Epithelial cell of proximal tubule (primary cell): ENCODE measurements around the gene MS4A6A. TPM values are rescaled to one million over a fixed set of nuclear protein-coding genes. Genes with fewer than 3 reads are reported as not detected.
"Not testable (repeated sequence)": the region's sequence is repeated elsewhere in the genome, so short reads cannot be mapped to it uniquely, and the experiment has no call there.

ENCODE experiments used
- DNase-seq: peaks from one replicate; pipeline ENCODE4 v3.0.0-alpha.2; 2011; ENCODE audit warnings: low read depth
- H3K4me3 ChIP-seq: 2 replicates; pipeline ENCODE4 v1.5.1; 2011; ENCODE audit warnings: low read depth, mild to moderate bottlenecking, low read length
- total RNA-seq: library from RNA; depleted of rRNA; stranded (reverse); fragments of >200 nt; gene quantifications from 2 replicates; pipeline ENCODE4 v1.2.3, GENCODE V29; 2015
- TF ChIP-seq, protein P1 (sequence below): conservative IDR thresholded peaks from 2 replicates; pipeline ENCODE4 v1.5.1; 2012; ENCODE audit warnings: low read depth, mild to moderate bottlenecking, low read length

Gene MS4A6A
- total RNA-seq, 1 donor from 2014 or later: not detected

DNA sequence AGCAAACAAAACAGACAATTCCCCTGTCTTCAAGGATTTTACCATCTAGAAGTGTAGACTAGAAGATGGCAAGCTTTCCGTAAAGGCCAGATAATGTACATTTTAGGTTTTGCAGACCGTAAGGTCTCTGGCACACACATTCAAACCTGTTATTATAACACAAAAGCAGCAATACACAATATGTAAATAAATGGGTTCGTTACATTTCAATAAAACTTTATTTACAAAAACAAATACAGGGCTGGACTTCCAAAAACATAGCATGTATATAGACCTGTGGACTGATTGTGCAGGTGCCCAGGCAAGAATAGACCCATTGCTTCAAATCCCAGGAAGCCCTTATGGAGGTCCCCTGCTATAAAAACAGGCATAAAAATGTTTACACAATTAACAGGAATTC, 27.1 kb upstream of the MS4A6A start:
- TF ChIP-seq, protein P1, sequence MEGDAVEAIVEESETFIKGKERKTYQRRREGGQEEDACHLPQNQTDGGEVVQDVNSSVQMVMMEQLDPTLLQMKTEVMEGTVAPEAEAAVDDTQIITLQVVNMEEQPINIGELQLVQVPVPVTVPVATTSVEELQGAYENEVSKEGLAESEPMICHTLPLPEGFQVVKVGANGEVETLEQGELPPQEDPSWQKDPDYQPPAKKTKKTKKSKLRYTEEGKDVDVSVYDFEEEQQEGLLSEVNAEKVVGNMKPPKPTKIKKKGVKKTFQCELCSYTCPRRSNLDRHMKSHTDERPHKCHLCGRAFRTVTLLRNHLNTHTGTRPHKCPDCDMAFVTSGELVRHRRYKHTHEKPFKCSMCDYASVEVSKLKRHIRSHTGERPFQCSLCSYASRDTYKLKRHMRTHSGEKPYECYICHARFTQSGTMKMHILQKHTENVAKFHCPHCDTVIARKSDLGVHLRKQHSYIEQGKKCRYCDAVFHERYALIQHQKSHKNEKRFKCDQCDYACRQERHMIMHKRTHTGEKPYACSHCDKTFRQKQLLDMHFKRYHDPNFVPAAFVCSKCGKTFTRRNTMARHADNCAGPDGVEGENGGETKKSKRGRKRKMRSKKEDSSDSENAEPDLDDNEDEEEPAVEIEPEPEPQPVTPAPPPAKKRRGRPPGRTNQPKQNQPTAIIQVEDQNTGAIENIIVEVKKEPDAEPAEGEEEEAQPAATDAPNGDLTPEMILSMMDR: no peak

DNA sequence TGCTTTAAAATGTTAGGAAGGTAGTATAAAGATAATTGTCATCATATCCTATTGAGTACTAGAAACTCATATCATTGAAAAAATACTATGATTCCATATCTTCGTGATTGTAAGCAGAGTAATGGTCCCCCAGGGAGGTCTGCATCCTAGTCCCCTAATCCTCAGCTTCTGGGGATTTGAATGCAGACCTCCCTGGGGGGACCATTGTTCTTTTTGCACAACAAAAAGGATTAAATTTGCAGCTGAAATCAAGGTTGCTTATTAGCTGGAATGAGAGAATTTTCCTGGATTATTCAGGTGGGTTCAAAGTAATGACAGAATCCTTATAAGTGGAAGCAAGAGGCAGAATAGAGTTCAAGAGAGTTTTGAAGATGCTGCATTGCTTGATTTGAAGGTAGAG, 26.1 kb upstream of the MS4A6A start:
- no peak overlapping the region for H3K4me3 ChIP-seq
- TF ChIP-seq, protein P1: no peak
- DNase-seq: no peak

More for the DNA sequence above, 27.1 kb upstream of the MS4A6A start:
- no peak for DNase-seq
- no peak overlapping the region for H3K4me3 ChIP-seq

DNA sequence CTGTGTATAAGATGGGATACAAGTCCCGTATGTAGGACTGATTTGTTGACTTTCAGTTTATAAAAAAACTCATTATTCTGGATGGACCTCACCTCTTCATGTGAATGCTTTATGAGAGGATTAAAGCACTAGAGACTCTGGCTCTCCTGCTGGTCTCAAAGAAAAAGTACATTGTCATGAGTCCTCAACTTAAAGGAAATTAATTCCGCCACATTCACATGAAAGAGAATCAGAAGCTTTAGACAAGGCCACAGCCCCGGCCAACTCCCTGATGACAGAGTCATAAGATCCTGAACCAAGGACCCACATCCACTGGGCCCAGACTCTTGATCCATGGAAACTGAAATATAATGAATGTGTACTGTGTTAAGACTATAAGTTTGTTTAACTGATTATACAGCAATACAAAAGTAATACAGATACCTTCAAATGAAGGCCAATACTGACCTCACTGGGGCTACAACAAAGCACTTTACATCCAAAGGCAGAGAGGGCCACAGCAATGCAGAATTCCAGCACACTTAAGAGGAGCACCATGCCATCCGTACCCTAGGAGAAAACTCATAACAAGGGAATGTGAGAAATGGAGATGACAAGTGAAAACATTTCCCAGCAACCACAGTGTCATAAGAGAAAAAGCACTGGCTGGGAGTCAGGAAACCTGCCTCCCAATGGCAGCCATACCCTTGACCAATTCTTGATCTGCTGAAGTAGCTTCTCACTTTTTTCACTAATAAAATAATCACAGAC, 25.4 kb upstream of the MS4A6A start:
- TF ChIP-seq, protein P1: no peak
- no peak overlapping the region for H3K4me3 ChIP-seq
- no peak for DNase-seq

DNA sequence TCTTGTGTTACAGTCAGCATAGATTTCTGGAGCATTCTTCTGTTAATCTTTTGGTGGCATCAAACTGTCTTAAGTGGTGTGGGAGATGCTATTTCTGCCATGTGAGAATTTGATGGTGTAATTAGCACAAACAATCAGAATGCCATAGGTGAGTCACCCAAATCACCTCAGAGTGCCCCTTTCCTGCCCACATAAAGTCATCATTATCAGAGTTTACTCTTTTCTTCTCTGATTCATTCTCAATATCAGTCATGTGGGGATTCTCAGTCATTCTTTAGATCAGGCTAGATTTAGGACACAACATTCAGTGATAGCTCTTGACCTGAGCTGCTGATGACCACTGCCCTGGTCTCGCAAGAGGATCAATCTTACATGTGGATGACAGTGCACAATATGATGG, 23.7 kb upstream of the MS4A6A start:
- no peak for DNase-seq
- TF ChIP-seq, protein P1: no peak

DNA sequence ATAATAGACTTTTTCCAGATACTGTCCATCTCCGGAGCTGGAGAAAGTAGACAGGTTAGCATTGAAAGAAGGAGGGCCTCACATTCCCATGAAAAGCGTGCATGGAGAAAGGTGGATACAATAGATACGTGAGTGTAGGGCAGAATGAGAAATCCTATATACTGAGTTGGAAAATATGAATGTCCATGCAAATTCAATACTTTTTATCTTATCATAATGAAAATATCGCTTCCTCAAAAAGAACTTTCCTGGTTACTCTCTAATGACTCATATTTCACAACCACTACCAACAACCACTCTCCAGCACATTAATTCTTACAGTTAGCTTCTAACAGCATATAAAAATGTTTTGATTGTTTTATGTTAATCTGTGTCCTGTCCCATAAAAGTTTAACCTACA, 22.0 kb upstream of the MS4A6A start:
- TF ChIP-seq, protein P1: no peak
- H3K4me3 ChIP-seq: no peak overlapping the region
- no peak for DNase-seq

More for the DNA sequence above, 23.7 kb upstream of the MS4A6A start:
- no peak overlapping the region for H3K4me3 ChIP-seq

DNA sequence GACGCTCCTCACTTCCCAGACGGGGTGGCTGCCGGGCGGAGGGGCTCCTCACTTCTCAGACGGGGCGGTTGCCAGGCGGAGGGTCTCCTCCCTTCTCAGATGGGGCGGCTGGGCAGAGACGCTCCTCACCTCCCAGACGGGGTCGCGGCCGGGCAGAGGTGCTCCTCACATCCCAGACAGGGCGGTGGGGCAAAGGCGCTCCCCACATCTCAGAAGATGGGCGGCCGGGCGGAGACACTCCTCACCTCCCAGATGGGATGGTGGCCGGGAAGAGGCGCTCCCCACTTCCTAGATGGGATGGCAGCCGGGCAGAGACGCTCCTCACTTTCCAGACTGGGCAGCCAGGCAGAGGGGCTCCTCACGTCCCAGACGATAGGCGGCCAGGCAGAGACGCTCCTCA, 18.5 kb upstream of the MS4A6A start:
- not testable (repeated sequence) for H3K4me3 ChIP-seq, DNase-seq

DNA sequence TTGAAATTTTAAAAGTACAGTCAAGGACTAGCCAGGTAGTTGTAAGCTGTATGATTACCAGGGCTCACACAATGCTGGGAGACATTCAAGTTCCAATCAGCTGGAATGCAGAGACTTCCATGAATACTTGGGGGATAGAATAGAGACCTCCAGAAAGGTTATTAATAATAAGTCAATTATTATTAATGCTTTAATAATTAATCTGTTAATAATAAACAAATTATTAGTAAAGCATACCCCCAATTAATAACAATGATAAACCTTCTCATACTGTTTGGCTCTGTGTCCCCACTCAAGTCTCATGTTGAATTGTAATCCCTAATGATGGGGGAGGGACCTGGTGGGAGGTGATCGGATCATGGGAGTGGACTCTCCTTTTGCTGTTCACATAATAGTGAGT, 14.6 kb upstream of the MS4A6A start:
- TF ChIP-seq, protein P1: no peak

More for the DNA sequence above, 14.6 kb upstream of the MS4A6A start:
- H3K4me3 ChIP-seq: no peak overlapping the region
- no peak for DNase-seq
